HG02642 (cell line): Measurements from ENCODE around the gene MCTP1.

ENCODE experiments used
- ATAC-seq: cut with Tn5 transposase; IDR thresholded peaks from one replicate; pipeline ENCODE4 v1.9.1; 2021; ENCODE audit warnings: mild to moderate bottlenecking; ENCODE audit not compliant: unreplicated experiment, poor library complexity

MCTP1 gene

DNA sequence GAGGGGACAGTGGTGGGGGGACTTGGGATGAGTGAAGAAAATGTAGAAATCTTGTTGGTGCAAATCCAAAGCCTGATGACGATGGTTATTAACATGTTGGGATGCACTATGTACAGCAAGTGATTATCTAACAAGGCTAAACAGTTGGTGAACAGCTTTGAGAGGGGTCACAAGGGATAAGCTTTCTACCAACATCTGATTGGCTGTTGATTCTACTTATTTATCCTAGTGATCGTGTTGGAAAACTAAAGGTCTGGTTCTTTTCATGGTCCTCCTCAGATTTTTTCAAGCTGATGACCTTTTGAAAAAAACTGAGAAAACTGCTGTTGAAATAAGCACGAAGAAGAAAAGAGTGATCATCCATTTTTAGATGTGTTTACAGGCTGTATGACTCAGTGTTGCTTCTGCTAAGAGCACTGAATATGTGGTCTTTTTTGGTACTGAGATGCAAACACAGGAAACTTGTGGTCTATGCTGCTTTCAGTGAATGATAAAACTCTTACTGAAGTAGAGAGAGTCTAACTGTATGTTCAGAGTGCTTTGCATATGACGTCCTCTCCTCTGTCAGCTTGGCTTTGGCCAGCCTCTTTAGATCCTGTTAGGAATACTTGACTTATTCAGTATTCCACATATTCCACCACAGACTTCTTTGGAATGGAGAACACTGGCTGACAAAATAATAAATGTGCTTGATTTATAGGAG is 491.6 kb downstream of the MCTP1 start:
- peak; percentile 100 for ATAC-seq

DNA sequence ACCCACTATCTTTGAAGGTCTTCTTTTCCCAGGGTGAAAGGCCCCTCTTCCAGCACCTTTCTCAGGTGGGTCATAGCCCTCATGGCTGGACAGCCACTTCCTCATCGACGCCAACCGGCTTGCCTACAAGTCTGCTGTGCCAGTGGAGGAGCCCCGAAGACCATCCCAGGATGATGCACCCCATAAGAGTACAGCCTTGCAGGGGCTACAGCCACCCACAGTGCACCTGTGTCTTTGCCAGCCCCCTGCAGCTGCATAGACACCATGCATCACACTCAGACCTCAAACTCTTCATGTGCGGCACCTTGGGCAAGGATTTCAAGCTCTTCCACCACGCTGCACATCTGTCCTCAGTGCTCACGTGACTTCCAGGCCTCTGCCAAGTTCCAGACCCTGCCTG is 493.1 kb downstream of the MCTP1 start:
- ATAC-seq: no peak

DNA sequence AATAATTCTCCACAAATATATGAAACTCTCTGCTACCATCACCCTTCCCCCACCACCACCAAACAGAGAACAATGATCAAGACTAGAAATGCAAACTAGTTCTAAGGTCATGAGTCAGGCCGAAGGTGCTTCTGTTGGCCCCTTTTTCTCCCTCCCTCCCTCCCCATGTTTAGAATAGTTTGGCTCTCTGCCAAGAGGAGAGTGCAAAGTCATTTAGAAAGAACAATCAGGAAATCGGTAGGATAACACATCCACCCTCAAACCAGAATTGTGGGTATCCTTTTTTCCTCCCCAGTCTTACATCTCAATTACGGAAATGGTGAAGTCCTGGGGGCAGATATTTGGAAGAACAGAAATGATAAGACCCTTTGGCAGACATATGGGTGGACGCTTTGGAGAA is 496.4 kb downstream of the MCTP1 start:
- no peak for ATAC-seq

DNA sequence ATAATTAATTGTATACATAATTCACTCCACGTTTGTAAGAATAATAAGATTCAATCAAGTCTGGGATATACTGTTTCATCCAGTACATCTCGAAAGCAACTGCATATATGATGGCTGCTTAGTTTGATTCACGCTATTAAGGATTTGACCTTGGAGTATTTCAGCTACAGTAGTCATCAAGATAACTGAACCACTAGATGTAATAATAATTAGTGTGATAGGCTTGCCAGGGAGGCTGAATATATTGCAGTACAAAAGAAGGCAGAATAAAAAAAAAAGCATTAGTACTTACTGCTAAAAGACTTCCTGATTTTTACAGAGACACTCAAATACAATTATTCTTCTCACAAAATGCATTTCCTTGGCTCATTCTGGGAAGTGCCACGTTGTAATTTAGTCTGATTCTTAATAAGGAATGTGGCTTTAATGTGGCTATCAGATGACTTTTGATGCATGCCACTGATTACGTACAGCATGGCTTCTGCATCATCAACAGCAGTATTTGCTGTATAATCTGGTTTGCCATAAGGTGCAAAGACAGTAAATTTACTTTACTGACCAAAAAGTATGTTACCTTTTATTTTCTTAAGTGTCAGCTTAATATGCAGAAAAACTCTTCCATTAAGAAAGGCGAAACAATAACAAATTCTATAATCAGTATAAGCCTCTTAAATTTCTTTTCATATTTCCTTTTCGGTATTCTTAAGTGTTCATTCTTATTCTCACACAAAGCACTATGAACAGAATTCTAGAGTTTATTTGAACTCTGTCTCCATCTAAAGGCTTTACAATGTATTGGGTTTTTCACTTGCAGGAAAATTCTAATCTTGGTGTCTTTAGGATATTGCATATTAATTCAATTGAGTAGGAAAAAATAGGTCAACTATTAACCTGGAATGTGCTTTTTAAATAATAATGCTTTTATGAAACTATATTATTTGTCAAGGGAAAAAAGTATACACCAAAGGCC is 500.1 kb downstream of the MCTP1 start:
- no peak for ATAC-seq

DNA sequence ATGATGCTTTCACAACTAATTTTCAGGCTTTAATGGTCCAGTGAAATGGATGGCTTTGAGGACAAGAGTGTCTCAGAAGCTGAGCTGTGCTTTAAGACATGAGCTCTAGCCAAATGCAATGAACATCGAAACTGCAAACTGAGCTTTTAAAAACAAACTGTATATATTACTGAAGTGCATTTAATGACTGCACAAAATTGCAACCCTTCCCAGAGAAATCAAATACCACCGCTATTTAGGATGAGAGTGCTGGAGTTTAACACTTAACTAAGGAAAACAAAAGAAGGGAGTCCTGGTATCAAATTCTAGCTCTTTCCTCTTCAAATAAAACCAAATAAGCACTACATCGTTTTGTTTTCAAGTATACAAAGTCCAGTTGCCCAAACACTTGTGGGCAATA is 502.5 kb downstream of the MCTP1 start:
- no peak for ATAC-seq

DNA sequence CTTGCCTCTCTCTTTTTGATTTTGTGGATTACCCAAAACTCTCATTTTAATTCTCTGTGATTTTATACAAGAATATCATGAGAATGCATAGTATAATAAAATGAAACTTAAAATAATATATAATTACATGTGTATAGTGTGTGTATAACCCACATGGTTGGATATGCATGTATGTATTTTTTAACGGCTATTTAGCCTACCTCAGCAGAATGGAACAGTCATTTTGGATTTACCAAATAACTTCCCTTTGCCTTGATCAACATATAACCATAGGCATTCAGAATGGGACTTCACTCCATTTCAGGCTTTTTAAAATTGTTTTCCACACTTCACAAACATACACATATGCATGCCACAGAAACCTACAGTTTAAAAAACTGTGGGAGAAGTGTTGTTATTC is 505.2 kb downstream of the MCTP1 start:
- no peak for ATAC-seq

DNA sequence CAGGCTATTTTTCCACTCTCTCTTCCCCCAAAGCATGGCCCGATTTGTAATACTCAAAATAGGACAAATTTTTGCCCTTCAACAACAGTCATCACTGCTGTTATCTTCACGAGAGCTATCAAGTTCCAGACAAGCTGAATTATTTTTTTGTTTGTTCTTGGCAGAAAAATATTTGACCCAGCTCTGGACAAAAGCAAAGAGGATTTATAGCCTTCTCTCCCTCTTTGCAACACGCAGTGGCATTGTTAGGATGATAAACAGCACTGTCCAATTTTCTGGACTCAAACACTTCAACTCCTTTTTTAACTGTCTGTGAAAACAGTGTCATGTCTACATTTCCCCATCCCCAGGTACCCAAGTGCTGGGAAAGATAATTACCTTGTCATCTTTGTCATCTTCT is 506.2 kb downstream of the MCTP1 start:
- ATAC-seq: no peak

DNA sequence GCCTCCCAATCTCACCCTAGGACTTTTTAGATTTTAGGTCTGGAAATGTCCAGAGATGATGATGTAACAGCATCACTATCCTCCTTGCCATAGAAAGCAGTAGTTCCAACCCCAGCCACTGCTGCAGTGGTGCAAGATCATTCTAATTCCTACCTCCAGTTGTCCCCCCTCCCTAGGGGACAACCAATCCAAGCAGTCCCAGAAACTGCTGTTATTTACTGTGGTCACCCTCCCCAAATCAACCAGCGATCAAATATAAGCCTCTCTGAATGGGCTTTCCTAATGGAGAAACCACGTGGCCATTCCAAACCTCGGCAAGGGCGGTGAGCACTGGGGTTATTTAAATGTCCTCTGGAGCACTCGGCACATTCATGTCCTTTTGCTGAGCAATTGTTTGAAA is 506.6 kb downstream of the MCTP1 start:
- ATAC-seq: no peak

DNA sequence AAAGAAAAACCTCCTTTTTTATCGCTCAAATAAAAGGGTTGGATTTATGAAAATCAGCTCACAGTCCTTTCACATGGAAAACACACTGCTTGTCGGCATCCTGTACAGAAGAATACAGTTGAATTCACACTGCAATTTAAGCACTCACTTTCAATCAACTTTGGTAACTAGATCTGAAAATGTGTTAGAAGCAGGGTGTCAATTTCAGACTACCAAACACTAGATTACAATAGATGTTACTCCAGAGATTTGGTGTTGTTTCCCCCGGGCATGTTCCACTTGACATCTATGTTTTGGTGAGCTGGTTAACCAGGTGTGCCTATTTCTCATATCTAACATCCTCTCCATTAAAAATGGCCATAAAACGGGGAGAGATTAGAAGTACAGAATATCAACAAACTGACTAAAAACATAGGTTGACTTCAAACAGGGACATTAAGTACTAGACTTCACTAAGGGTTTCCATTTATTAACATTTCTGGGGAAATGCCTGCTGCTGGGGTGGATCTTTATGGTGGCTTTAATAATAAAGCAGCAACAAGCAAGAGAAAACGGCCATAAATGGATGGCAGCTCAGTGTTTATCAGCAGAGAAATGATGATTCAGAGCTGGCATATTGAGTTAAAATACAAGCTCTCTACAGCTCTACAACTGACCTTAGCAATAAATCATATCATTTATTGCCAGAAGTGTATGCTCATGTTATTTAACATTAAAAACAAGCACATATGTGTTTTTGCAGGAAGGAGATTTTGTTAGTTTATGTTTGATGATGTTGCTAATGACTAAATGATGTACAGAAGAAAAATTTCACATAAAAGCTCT is 507.6 kb downstream of the MCTP1 start:
- ATAC-seq: no peak

DNA sequence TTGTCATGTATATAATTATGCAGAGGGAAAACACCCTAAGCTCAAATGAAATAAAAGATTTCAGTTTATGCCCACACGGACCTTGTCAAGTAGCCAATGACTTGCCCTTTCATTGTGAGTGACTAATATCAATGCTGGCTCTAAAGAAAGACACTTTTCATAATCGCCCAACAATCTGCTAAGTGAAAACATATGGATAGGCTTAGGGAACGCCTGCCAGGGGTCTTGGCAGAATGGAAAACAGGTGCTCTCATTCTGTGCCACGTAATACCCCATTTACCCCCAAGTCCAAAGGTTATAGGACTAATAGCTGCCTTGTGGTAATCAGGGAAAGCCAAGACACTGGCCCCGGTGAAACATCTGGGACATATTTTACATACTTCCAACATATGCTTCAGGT is 508.7 kb downstream of the MCTP1 start:
- ATAC-seq: no peak

DNA sequence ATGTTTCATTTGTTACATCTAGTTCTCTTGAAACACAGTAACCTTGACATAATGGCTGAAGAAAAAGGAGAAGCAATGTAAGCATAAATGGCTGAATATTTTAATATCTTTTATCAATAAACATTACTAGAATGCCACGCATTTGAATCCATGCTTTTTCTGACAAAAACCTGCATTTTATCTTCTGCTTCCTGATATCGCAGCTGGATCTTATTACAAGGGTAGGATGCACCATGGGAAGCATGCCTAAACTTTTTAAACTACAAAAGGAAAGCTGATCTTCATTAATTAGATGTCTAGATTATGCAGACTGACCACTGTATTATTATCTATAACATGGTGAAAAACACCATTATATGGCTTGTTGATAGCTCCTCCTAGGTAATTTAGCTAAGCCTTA is 509.8 kb downstream of the MCTP1 start:
- no peak for ATAC-seq

DNA sequence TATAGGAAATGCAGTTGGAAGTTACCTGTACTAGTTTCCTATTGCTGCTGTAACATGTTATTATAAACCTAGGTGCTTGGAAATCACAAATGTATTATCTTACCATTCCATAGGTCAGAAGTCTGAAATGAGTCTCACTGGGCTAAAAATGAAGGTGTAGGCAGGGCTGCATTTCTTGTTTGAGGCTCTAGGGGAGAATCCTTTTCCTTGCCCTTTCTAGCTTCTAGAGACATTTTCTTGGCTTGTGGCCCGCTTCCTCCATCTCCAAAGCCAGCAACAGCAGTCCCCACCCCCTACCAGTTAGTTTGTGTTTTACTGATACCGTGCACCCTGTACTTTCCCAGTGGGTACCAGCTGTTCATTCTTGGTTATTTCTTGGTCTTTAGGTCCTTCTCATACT is 513.2 kb downstream of the MCTP1 start:
- ATAC-seq: no peak

DNA sequence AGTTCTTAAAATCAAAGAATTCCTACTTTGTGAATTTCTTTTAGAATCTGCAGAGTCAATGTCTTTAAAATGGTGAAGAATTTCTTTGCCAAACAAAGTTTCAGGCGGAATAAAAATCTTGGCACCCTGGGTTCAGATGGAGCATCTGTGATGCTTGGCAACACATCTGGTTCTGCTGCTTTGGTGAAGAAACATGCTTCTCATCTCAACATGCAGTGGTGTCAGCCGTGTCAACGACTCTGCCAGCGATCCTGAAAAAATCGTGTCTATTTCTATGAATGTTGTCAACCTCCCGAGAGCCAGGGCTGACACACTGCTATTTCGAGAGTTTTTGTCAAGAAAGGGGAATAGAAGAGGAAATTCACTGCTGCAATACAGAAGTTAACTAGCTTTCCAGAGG is 514.9 kb downstream of the MCTP1 start:
- ATAC-seq: no peak

DNA sequence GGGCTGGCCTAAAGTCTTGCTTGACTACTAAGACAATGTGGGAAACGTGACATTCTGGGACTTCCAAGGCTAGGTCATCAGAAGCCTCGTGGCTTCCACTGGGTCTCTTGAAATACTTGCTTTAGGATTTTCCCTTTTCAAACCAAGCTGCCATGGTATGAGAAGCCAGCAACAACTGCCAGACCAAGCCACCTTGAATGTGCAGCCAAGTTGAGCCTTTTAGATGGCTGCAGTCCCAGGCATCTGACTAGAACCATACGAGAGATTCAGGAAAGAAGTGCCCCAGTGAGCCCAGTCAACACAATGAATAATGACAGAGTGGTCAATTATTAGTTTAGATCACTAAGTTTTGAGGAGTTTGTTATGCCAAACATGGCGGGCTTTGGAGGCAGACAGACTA is 523.1 kb downstream of the MCTP1 start:
- ATAC-seq: no peak

DNA sequence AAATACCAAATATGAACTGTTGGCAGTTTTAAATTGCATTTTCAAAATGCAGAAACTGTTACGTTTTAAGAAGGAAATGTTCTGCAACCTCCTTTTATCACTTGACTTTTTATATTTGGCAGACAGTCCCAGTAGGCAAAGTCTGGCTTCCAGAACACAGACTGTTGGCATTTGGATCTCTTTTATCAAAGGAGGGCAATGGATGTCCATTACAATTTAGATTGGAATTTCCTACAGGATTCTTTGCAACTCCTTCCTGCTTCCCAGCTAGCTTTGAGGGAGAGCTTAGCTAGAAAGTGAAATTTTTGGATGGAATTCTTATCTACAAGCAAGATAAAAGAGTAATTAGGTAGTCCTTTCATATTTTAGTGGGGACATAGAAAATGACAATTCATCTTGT is 523.8 kb downstream of the MCTP1 start:
- no peak for ATAC-seq

DNA sequence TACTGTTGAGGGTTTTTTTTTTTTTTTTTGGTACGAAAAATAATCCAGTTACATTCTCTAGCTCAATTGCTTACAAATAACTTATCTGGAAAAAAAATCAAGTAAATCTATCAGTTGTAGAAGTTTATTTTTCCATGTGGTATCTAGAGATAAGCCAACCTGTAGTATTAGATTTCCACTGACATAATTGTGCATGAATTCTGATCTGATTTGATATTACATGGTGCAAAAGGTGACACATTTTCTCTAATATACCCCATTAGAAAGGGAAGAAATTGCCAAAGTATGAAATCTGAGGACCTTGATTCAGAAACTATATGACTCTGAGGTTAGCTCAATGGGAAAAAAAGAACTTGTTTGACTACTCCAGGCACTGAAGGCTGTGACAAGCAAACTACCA is 524.9 kb downstream of the MCTP1 start:
- no peak for ATAC-seq

DNA sequence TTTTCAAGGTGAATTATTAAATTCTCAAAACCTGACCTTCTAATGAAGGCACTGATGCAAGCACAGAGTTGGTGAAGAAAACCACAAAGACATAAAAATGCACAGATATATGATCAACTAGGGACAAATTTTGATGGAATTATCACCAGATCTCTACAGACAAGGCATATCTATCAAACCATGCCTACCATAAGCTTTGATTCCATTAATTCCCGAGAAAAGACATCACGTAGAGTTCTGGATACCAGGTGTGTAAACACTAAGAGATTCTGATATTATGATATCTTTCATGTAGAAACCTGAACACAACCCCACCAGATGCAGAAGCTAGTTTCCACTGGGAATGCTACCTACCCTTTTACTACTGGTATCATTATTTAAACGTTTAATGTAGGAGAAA is 525.9 kb downstream of the MCTP1 start:
- ATAC-seq: no peak

DNA sequence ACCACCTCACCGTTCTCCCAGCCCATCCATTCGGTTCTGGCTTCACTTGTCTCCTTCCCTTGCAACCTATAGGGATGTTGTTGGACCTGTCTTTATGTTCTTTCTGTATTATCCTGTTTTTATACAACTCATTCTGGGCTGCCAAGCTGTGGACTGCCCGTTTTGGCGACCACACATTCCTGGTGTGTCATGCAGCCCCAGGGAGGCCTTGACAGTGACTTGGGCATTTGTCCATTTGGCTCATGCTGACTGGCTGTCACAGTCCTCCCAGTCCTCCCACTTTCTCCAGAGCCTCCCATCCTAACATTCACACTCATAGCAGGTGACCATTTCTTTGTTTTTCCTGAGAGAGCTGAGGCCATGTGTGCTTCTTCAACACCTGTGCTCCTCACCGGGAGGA is 530.1 kb downstream of the MCTP1 start:
- no peak for ATAC-seq

DNA sequence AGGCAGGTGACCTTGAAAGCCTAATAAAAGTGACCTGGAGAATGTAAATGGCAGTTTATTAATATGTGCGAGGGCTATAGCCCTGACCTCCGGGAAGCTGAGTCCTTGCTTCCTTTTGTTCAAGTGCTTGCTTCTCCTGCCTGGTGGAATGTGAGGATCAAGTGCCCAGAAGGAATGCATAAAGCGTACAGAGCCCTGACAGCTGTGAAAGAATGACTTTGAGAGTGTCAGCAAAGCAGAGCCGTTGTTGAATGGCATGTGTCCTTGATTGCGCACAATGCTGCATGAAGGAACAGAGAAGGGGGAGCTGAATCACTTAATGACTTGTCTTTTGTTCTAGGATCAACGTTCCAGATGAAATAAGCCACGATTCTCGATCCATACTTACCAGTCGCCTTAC is 533.4 kb downstream of the MCTP1 start:
- ATAC-seq: no peak

DNA sequence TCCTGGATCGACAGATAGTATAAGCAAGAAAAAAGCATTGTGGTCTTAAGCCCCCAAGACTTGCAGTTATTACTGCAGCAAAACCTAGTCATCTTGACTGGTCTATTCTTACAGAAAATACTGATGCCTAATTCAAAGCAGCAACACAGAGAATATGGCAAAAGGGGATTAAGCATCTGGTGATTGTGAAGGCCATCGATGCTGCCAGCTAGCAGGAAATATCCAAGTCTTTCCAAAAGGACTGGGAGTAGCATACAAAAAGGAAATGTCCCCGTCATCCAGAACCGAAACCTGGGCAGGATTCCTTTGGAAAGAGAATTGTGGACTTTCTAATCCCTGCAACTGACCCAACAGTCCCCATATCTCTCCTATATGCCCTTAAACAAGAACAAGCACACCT is 534.2 kb downstream of the MCTP1 start:
- ATAC-seq: no peak

DNA sequence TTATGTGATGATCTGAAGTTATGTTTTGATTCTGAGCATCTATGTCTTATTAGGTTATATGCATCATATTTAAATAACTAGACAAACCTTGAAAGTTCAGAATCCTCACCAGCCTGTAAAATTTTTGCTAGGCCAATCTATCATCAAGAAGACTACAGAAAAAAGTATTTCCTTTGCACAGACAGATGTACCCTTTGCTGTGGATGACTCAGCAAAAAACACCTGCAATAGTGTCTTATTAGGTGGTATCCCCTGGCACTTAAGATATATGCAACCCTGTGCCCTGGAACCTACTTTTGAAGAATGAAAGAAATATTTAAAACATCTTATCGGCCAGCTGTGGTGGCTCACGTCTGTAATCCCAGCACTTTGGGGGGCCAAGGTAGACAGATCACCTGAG is 535.9 kb downstream of the MCTP1 start:
- no peak for ATAC-seq
